B cell (primary cell): Measurements from ENCODE around the gene CHST9. TPM values are rescaled to one million over a fixed set of nuclear protein-coding genes. Genes with fewer than 3 reads are reported as not detected.
"Not testable (repeated sequence)": the region's sequence is repeated elsewhere in the genome, so short reads cannot be mapped to it uniquely, and the experiment has no call there.

ENCODE experiments used
- ATAC-seq: fragments of 200-7000 bp; cut with Tn5 transposase; one replicate; pipeline ENCODE4 v1.10.0; 2021; ENCODE audit warnings: low read depth, mild to moderate bottlenecking, moderate number of reproducible peaks, moderate library complexity
- CTCF ChIA-PET: fragments of 350-600 bp; sonication (Branson Sonifier 250); formaldehyde crosslinking; loops from one replicate; lab custom pipeline; 2021; ENCODE audit warnings: antibody characterized with exemption, inconsistent platforms; lab: Charles Lee
- POLR2A ChIA-PET: fragments of 350-600 bp; sonication (Branson Sonifier 250); formaldehyde crosslinking; loops from one replicate; lab custom pipeline; 2021; ENCODE audit warnings: antibody characterized with exemption; lab: Charles Lee
- DNase-seq: peaks from one replicate; pipeline ENCODE4 v3.0.0; 2013
- H2AFZ ChIP-seq: 2 replicates; pipeline ENCODE4 v1.6.1; 2012; ENCODE audit warnings: mild to moderate bottlenecking, low read depth, low read length; ENCODE audit not compliant: insufficient read depth, poor library complexity, severe bottlenecking
- H3K27ac ChIP-seq, 2 donors: 1 replicate in 1 of 2; 2 replicates in 1 of 2; pipeline ENCODE4 v1.5.1; 2012 to 2013; ENCODE audit warnings: low read length in 2 of 2, mild to moderate bottlenecking in 2 of 2, moderate library complexity in 1 of 2
- H3K27me3 ChIP-seq, 4 experiments: fragments of 200-600 bp in 1 of 4; sonication (generic) in 1 of 4; replicated peaks in 1 of 4; 1 replicate in 2 of 4; 2 replicates in 2 of 4; pipeline versions ENCODE4 v1.6.1 to v1.7.0; 2013 to 2016; ENCODE audit warnings: low read length in 3 of 4, mild to moderate bottlenecking in 2 of 4, mixed read lengths in 1 of 4, moderate library complexity in 1 of 4; ENCODE audit not compliant: insufficient read depth in 4 of 4, control insufficient read depth in 3 of 4; ENCODE audit errors: control extremely low read depth in 1 of 4
- H3K36me3 ChIP-seq, 2 experiments: replicated peaks in 1 of 2; 1 replicate in 1 of 2; 2 replicates in 1 of 2; pipeline versions ENCODE4 v1.6.1 to v1.7.1; 2013; ENCODE audit warnings: low read length in 1 of 2; ENCODE audit not compliant: insufficient read depth in 2 of 2, control insufficient read depth in 1 of 2; ENCODE audit errors: control extremely low read depth in 1 of 2, extremely low read depth in 1 of 2
- H3K4me1 ChIP-seq, 2 donors: fragments of 200-600 bp in 1 of 2; sonication (generic) in 1 of 2; 1 replicate in 1 of 2; 2 replicates in 1 of 2; pipeline versions ENCODE4 v1.5.1 to v1.6.1; 2013 to 2017; ENCODE audit warnings: low read length in 2 of 2; ENCODE audit not compliant: control insufficient read depth in 2 of 2, insufficient read depth in 2 of 2
- H3K4me2 ChIP-seq: replicated peaks from 2 replicates; pipeline ENCODE3; 2012; ENCODE audit warnings: mild to moderate bottlenecking, low read depth, low read length; ENCODE audit not compliant: poor library complexity, severe bottlenecking
- H3K4me3 ChIP-seq, 5 experiments: fragments of 200-600 bp in 1 of 5; sonication (generic) in 1 of 5; 1 replicate in 3 of 5; 2 replicates in 2 of 5; pipeline versions ENCODE4 v1.5.1 to v1.7.0; 2011 to 2016; ENCODE audit warnings: low read length in 4 of 5, mild to moderate bottlenecking in 4 of 5, low read depth in 2 of 5, control low read depth in 1 of 5, moderate library complexity in 1 of 5; ENCODE audit not compliant: insufficient read depth in 1 of 5; ENCODE audit errors: control extremely low read depth in 1 of 5, extremely low read depth in 1 of 5
- H3K79me2 ChIP-seq: fragments of 200-600 bp; sonication (generic); one replicate; pipeline ENCODE4 v1.6.0; 2016; ENCODE audit warnings: low read length; ENCODE audit not compliant: control insufficient read depth, insufficient read depth
- H3K9ac ChIP-seq: fragments of 200-600 bp; sonication (generic); 2 replicates; pipeline ENCODE4 v1.6.1; 2017; ENCODE audit warnings: mild to moderate bottlenecking, low read length, moderate library complexity
- H3K9me3 ChIP-seq, 3 donors: one replicate each; pipeline versions ENCODE4 v1.6.1 to v1.7.1; 2013; ENCODE audit warnings: low read length in 2 of 3; ENCODE audit not compliant: control insufficient read depth in 2 of 3, insufficient read depth in 1 of 3; ENCODE audit errors: control extremely low read depth in 1 of 3
- H4K20me1 ChIP-seq: 2 replicates; pipeline ENCODE4 v1.6.0; 2012; ENCODE audit warnings: mild to moderate bottlenecking, low read length; ENCODE audit not compliant: insufficient read depth, control insufficient read depth, poor library complexity, severe bottlenecking
- H3K27ac Mint-ChIP-seq: one replicate; pipeline ENCODE4 v1.8.0; 2021; ENCODE audit warnings: mixed read lengths
- H3K27me3 Mint-ChIP-seq: one replicate; pipeline ENCODE4 v1.8.0; 2021; ENCODE audit warnings: mixed read lengths
- H3K4me1 Mint-ChIP-seq: one replicate; pipeline ENCODE4 v1.8.0; 2021; ENCODE audit warnings: mixed read lengths
- H3K4me3 Mint-ChIP-seq: one replicate; pipeline ENCODE4 v1.8.0; 2021; ENCODE audit warnings: mixed read lengths
- H3K9me3 Mint-ChIP-seq: one replicate; pipeline ENCODE4 v1.8.0; 2022; ENCODE audit warnings: mixed read lengths; ENCODE audit not compliant: insufficient read depth
- EZH2 ChIP-seq: IDR thresholded peaks from 2 replicates; pipeline ENCODE4 v1.6.1; 2012; ENCODE audit warnings: borderline replicate concordance, low read depth, mild to moderate bottlenecking, moderate library complexity, low read length; ENCODE audit not compliant: insufficient read depth, poor library complexity, severe bottlenecking
- WGBS: methylation state at CpG from one replicate; pipeline ENCODE4 v1.1.5; 2013; ENCODE audit warnings: missing lambda C conversion rate; ENCODE audit not compliant: insufficient coverage; 5-methylcytosine and 5-hydroxymethylcytosine counted together
- intact Hi-C: fragments of 100-400 bp; cut with micrococcal nuclease; formaldehyde crosslinking; loops from one replicate; pipeline ENCODE4 v1.10.0; 2022
- polyA plus RNA-seq: library from polyadenylated mRNA; depleted of rRNA; stranded (reverse); fragments of >200 nt; gene quantifications from 2 replicates; pipeline ENCODE4 v1.2.3, GENCODE V29; 2012
- total RNA-seq, 2 donors: library from RNA; stranded (reverse); fragments of 120-200 nt in 1 of 2; gene quantifications; 1 replicate in 1 of 2; 2 replicates in 1 of 2; pipeline versions ENCODE4 v1.2.3 to v1.2.4, GENCODE V29; 2013 to 2022
- TF ChIP-seq, protein P1 (sequence below): fragments of 200-600 bp; IDR thresholded peaks from one replicate; pipeline ENCODE4 v1.8.0; 2022; ENCODE audit warnings: antibody characterized with exemption, mild to moderate bottlenecking

The CHST9 gene
- total and polyA plus RNA-seq, 2 donors (not counting 1 experiment from before 2014, with no cell fraction given): not detected

DNA sequence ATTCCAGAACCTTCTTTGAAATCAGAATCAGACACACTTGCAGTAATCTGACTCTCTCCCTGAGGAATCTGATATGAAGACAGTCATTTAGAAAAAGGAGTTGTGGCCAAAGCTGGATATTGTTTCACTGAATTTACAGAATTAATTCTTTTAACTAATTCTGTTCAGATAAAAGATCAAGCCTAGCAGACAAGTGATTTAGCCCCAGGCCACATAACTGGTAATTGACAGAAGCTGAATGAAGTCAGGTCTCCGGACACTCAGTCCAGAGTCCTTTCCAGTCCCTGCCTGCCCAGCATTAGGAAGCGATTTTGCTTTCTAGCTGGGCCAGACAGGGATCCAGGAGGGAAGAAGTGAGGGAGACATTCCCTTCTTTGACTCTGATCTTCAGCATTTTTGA is 208.9 kb downstream of the CHST9 start:
- no peaks in the 10 kb centered on the region for H3K27me3 ChIP-seq
- no CpG with 5 or more reads among the region's 2 CpGs for WGBS
- H3K36me3 ChIP-seq: no peaks in the 10 kb centered on the region
- POLR2A ChIA-PET: no interaction called here
- ATAC-seq (no peak), DNase-seq (no peak)
- no peak overlapping the region for H3K9ac ChIP-seq
- H3K27ac ChIP-seq: no peak overlapping the region
- peaks cover 0 to 4% (median 0%) of the 10 kb centered on the region in 3 donors for H3K9me3 ChIP-seq
- H3K4me1 Mint-ChIP-seq: peaks cover 25% of the 10 kb centered on the region
- no peak overlapping the region for H3K4me2 ChIP-seq
- no peak overlapping the region for H2AFZ ChIP-seq
- no peak overlapping the region for H3K4me3 ChIP-seq
- no peaks in the 10 kb centered on the region for H3K9me3 Mint-ChIP-seq
- no peak overlapping the region for H3K27ac Mint-ChIP-seq
- H4K20me1 ChIP-seq: no peaks in the 10 kb centered on the region
- CTCF ChIA-PET: no interaction called here
- no peak overlapping the region for H3K4me3 Mint-ChIP-seq
- TF ChIP-seq, protein P1, sequence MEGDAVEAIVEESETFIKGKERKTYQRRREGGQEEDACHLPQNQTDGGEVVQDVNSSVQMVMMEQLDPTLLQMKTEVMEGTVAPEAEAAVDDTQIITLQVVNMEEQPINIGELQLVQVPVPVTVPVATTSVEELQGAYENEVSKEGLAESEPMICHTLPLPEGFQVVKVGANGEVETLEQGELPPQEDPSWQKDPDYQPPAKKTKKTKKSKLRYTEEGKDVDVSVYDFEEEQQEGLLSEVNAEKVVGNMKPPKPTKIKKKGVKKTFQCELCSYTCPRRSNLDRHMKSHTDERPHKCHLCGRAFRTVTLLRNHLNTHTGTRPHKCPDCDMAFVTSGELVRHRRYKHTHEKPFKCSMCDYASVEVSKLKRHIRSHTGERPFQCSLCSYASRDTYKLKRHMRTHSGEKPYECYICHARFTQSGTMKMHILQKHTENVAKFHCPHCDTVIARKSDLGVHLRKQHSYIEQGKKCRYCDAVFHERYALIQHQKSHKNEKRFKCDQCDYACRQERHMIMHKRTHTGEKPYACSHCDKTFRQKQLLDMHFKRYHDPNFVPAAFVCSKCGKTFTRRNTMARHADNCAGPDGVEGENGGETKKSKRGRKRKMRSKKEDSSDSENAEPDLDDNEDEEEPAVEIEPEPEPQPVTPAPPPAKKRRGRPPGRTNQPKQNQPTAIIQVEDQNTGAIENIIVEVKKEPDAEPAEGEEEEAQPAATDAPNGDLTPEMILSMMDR: no peak
- no peak for TF ChIP-seq EZH2
- peaks cover 4 to 8% of the 10 kb centered on the region in 2 donors for H3K4me1 ChIP-seq
- H3K79me2 ChIP-seq: no peaks in the 10 kb centered on the region
- intact Hi-C loops: no loop called here
- no peaks in the 10 kb centered on the region for H3K27me3 Mint-ChIP-seq

DNA sequence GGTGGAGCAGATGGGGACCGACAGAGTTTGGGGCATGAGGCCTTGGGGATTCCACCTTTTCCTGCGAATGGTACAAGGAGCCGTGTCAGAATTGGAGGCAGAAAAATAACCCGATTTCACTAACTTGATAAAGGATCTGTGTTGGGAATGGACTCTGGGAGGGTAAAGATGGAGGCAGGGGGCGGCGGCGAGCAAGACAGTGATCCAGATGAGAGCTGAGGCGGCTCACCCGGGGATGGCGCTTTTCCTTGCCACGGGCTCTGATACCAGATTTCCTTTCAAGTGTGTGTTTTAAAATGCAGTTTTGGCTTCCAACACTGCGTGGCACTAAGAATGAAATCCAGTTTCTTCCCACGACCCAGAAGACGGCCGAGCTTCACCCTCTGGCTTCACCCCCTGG is 212.6 kb downstream of the CHST9 start:
- not testable (repeated sequence) for H3K27ac Mint-ChIP-seq, ATAC-seq

More for the DNA sequence above, 212.6 kb downstream of the CHST9 start:
- H3K79me2 ChIP-seq, H3K9me3 Mint-ChIP-seq, H3K4me3 Mint-ChIP-seq, H3K4me3 ChIP-seq, H3K27ac ChIP-seq, H3K27me3 Mint-ChIP-seq, POLR2A ChIA-PET, H4K20me1 ChIP-seq, H2AFZ ChIP-seq, H3K4me1 ChIP-seq, H3K9me3 ChIP-seq, CTCF ChIA-PET, H3K9ac ChIP-seq, H3K36me3 ChIP-seq, DNase-seq, intact Hi-C loops, H3K4me2 ChIP-seq, H3K27me3 ChIP-seq: not testable (repeated sequence)
- WGBS: 91% methylated on average over 13 of the region's 15 CpGs
- peaks cover 11% of the 10 kb centered on the region for H3K4me1 Mint-ChIP-seq
